ENCODE measurements around the gene ZDHHC7.

The ZDHHC7 gene

DNA sequence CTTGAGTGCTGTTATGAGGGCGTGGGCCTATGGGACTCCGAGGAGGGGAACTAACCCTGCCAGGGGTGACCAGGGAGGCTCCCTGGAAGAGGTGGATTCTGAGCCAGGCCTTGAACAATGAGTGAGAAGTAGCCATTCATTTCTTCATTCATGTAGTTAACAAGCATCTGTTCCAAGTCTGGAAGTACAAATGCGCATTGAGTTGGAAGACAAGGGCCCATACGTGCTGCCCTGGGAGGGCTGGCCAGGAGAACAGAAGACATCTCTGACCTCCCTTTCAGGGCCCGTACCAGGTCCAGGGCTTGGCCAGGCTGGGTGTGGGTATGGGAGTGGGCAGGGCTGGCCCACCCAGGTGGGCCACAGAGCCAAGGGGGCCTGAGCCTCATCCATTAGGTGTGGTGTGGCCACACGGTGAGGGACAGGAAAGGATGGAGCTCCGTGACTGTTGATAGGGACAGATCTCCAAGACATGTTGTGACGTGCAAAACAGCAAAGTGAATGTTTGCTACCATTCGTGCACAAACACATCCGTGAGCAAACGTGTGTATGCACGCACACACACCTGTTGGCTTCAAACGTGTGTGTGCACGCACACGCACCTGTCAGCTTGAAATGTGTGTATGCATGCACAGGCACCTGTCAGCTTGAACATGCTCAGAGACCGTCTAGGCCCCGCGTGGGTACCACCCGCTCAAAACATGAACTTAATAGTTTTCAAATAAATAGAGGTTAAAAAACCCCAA, 46.8 kb downstream of the ZDHHC7 start:
- no peak for DNase-seq (ENCODE audit: low read depth in 2 of 2)

DNA sequence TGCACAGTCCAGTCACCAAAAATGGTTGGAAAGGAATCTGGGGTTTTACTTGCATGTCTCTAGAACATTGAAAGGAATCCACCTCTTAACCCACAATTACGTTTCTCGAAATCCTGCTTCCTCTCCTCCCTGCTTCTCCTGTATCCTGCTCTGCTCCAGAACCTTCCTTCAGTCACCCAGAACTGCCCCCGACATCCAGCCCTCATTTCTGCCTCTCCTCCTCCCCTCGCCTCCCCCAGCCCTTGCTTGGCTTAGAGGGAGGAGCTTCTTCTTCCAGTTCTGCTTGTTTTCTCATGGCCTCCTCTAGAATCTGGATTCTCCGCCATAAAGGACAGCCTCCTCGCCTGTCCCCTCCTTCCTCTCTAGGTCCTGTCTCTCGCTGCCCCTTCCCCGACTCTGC, 48.3 kb downstream of the ZDHHC7 start:
- DNase-seq (ENCODE audit: low read depth in 2 of 2), result no peak

DNA sequence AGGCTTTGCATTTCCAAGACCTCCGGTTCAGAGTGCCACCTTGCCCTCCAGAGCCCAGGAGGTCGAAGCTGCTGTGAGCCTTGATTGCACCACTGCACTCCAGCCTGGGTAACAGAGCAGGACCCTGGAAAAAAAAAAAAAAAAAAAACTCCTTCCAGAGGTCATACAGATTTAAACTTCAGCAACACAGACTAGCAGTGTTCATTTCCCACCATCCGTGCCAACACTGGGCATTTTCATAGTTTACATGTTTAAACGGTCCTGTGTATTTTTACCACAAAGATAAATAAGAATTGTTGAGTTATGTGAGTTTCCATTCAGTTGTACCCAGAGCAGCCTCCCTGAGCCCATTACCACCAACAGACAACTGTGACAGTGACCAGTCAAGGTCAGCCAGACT, 50.4 kb downstream of the ZDHHC7 start:
- DNase-seq (ENCODE audit: low read depth in 2 of 2), result no peak

DNA sequence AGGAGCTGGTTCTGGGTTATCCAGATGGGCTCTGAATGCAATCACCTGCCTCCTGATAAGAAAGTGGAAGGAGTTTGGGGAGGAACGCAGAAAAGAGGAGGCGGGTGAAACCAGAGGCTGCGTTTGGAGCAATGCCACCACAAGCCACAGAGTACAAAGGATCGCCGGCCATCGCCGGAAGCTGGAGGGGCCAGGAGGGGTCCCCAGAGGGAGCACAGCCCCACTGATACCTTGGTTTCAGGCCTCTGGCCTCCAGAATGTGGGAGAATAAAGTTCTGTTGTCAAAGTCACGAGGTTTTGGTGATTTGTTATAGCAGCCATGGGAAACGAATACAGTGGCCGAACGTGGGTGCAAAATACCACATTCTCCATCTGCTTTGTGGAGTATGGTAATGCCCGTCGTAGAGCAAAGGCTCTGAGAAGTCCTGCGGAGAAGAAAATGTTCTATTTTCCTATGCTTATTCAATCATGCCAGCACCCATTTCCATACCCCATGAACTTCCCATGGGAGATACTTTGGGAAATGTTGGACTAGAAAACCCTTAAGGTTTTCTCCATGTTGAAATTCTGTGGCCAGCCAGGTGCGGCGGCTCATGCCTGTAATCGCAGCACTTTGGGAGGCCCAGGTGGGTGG, 51.4 kb downstream of the ZDHHC7 start:
- DNase-seq (ENCODE audit: low read depth in 2 of 2), result no peak

DNA sequence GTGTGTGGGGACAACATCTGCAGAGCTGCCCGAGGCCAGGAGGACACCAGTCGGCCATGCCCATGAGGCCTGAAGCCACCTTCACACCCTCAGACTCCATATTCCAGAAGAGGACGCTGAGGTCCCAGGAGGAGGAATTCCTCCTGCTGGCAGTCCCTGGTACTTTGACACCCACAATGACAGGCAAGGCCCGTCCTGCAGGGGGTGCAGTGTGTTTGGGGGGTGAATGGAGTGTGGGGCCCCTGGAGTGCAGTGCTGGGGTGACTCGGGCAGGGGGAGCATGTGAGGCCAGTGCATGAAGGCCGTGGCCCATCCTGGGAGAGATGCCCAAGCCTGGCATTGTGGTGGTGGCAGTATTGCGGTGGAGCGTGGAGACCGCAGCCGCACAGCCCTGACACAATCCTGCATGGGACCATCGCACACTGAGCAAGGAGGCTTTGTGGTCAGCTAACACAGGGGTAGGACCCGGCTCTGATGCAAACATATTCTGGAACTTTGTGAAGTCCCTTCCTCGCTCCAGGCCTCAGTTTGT, 52.2 kb downstream of the ZDHHC7 start:
- no peak for DNase-seq (ENCODE audit: low read depth in 2 of 2)

DNA sequence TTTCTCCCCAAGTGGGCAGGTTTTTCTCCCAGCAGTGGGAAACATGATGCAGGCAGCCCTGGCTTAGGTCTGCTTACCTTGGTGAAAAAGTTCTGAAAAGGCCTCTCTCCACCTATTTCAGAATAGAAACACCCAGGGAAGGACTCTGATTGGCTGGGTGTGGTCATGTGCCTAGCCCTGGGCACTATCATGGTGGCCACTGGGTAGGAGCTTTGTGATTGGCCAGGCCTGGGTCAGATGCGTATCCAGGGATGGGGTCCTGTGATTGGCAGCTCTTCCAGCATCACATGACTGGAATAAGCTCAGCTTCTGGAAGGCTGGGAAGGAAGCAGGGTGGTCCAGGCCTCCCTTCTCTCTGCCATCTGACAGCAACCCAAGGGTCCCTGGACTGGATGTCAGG, 53.5 kb downstream of the ZDHHC7 start:
- DNase-seq (ENCODE audit: low read depth in 2 of 2), result no peak

DNA sequence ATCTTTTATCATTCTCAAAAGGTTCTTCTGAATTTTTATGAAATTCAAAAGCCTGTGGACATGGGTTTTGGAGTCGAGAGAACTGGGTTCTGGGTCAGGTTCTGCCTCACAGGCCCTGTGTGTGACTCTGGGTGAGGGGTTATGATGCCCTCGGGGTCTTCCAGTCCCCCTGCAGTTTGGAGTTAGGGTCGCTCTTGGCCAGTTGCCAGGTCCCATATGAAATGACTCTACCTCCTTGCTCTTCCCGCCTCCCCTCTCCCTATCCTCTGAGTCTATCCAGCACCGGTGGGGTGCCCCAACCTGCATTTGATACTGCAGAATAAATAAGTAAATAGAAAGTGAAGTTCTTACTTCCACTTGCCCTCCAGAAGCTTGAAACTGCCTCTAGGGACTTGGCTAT, 54.1 kb downstream of the ZDHHC7 start:
- no peak for DNase-seq (ENCODE audit: low read depth in 2 of 2)

DNA sequence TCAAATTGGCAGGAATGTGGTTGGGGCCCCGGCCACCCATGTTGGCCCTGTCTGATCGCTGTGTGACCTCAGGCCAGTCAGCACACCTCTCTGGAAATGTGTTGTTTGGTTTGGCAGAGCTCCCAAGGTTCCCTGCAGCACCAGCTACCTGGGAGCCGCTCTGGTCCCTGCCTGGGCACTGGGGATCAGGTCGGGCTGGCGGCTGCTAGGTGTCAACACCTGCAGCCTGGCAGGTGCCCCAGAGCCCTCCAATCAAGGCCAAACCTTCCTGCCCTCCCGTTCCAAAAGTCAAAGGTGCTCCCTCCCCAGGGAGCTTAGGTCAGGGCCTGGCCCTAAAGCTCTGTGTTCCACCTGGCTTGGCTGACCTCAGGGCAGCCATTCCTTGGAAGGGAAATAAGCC, 55.9 kb downstream of the ZDHHC7 start:
- DNase-seq (ENCODE audit: low read depth in 2 of 2), result no peak

DNA sequence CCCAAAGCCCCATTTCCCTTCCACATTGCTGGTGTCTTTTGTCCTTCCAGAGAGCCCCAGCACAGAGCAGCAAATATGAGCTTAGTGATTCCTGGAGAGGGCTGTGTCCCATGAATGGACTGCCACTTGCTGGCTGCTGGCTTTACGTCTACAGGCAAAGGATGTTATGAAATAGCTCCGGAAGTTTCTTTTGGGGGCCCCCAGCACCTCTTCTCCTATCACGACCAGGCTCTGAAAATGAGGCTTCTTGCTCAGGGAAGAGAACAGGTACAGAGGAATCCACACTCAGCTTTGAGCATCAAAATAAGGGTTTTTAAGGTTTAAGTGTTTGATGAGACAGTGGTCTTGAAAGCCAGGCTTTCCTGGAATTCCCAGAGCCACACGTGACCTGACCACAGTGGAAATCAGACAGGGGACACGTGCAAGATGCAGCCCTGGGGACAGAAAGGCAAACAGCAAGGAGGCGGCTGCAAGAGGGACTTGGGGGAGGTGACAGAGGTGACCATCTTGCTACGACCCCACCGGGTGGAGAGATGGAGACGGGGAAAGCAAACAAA, 58.1 kb downstream of the ZDHHC7 start:
- DNase-seq (ENCODE audit: low read depth in 2 of 2), result no peak

DNA sequence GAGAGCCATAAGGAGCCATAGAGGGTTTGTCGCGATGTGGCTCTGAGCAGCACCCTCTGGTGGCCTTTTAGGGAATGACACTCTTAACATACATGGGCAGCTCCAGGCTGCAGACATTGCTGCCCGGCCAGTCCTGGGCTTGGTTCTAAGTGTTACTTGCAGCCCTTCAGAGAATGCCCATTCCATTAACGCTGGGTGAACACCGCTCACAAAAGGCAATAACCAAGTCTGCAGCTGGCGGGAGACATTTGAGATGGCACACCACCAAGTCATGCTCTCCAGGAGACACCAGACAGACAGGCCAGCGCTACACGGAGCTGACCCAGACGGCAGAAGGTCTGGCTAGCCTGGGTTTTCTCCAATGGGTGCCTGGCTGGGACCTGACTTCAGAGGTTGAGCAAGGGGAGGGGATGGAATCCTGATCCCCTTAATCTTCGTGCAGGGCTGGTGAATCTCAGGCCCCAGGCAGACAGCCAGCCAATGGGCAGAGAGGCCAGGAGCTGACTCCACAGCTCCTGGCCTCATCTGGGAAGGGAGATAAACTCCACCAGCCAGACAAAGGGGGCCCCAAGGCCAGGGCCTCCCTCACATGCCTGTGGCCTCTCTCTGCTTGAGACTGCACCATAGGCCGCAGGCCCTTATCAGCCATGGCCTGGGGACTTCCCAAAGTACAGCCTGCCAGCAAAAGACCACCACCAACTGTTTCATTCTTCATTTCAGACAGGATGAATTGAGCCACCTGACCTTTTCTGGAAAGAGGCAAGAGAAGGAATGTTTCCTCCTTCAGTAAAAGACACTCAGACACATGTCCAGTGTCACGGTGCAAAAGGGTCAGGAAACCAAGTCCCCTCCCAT, 58.8 kb downstream of the ZDHHC7 start:
- DNase-seq (ENCODE audit: low read depth in 2 of 2), result peak; percentile 33 to 34

DNA sequence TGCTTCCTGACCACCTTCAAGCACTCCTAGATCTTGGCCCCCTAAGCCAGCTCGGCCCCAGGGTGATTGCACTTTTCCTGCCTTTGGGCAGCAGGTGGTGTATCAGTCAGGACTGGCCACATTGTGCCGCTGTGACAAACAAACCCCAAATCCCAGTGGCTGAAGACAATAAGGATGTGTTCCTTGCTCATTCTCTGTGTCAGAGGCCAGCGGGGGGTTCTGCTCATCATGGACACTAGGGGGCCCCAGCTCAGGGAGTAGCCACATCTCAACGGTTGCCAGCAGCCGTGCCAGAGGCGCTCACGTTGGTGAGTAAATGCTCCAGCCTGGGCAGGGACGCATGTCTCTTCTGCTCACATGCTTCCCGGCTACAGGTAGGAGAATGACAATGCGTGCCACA, 60.4 kb downstream of the ZDHHC7 start:
- DNase-seq (ENCODE audit: low read depth in 2 of 2), result no peak

DNA sequence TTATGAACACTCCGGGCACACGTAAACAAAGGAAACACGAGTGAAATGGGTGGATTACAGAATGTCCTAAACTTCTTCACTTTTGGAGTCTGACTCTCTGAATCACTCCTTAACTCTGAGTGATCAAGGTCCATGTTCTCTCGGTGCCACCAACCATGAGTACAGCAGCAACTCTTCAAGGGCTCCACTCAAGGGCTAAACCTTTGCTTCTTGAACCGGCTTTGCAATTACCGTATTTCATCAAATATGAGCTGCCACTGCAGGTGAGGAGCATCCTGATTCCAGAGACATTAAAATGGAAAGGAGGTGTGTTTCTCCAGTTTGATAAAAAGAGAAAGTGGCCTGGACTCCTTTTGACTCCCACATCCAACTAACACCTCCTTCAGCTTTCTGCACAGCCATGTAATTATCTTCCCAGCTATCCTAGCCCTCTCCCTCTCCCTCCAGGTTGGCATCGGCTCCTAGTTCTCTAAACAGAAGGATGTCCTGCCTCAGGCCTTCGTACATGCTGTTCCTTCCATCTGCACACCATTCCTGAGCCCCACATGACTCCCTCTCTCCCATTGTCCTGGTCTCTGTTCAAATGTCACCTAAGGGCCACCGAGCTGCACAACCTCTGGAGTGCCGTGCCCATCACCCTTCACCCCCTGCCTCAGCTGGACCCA, 61.4 kb downstream of the ZDHHC7 start:
- DNase-seq (ENCODE audit: low read depth in 2 of 2), result no peak

DNA sequence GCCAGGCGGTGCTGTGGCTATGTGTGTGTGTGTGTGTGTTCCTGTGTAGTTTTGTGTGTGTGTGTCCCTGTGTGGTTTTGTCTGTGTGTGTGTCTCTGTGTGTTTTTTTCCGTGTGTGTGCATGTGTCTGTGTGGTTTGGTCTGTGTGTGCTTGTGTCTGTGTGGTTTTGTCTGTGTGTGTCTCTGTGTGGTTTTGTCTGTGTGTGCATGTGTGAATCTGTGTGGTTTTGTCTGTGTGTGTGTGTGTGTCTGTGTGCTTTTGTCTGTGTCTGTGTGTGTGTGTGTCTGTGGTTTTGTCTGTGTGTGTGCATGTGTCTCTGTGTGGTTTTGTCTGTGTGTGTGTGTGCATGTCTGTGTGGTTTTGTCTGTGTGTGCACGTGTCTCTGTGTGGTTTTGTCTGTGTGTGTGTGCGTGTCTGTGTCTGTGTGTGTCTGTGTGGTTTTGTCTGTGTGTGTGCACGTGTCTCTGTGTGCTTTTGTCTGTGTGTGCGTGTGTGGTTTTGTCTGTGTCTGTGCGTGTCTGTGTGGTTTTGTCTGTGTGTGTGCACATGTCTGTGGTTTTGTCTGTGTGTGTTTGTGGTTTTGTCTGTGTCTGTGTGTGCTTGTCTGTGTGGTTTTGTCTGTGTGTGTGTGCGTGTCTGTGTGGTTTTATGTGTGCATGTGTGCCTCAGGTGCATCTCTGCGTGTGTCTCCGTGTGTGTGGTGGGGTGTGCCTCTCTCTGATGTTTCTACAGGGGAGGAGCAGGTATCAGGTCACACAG, 62.3 kb downstream of the ZDHHC7 start:
- no peak for DNase-seq (ENCODE audit: low read depth in 2 of 2)

DNA sequence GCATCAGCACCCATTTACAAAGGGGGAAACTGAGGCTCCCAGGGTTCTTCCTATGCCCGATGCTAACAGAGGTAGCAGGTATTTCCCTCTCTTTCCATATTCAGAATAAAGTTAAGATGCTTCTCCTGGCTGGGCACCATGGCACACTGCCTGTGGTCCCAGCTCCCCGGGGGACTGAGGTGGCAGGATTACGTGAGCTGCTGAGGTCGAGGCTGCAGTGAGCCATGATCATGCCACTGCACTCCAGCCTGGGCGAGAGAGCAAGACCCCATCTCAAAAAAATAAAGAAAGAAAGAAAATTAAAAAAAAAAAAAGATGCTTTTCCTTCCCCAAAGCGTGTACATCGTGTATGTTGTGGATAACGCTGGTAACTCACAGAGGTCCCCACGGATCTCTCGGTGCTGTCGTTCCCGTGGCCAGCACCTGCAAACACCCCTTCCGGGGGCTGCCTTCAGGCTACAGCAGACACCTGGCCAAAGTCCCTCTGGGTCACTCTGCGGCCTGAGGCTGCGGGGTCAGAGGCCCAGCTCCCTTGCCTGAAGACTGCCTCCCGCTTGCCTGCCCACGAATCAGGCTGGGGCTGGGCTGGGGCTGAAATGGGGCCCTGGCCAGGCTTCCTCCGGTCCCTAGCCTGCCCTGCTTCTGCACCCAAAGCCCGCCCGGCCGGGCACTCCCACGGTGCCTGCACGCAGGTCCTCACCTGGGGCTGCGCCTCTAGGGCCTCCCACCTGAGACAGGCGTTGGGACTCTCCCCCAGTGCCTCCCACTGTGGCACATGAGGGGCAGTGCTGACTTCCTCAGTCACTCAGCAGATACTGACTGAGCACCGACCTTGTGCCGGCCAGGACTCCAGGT, 63.1 kb downstream of the ZDHHC7 start:
- DNase-seq (ENCODE audit: low read depth in 2 of 2), result no peak

DNA sequence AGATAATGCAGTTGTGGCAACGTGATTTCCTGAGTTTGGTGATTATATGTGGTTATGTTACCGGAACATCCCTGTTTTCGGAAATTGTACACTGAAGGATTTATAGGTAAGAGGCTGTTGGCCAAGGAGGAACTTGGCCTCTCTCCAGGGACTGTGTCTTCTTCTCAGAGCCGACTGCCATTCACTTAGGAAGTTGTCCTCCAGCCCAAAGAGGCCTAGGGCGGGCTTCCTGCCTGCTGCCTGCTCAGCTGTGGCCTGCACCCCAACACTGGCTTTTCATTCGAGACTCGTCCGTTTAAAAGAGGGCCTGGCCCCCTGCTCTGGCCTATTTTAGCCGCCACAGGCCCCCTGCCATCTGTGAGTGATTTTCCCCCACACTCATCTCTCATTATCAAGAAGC, 64.3 kb downstream of the ZDHHC7 start:
- DNase-seq (ENCODE audit: low read depth in 2 of 2), result no peak

DNA sequence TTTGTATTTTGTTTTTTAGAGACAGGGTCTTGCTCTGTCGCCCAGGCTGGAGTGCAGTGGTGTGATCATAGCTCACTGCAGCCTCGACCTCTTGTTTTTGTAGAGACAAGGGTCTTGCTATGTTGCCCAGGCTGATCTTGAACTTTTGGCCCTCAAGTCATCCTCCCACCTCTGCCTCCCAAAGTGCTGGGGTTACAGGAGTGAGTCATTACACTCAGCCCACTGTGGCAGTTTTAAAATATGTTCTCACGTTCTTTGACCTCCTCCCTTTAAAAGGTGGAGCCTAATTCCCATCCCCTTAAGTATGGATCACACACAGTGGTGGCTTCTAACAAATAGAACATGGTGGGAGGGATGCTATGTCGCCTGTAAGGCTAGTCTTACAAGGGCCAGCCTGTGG, 67.7 kb downstream of the ZDHHC7 start:
- no peak for DNase-seq (ENCODE audit: low read depth in 2 of 2)

DNA sequence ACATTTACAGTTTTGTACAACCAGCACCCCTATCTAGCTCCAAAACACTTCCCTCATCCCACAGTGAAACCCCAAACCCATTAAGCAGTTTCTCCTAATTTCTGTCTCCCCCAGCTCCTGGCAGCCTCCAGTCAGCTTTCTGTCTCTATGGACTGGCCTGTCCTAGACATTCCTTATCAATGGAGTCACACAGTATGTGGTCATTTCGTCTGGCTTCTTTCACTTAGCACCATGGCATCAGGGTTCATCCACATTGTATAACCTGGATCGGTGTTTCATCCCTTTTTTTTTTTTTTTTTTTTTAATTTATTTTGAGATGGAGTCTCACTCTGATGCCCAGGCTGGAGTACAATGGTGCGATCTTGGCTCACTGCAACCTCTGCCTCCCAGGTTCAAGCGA, 68.5 kb downstream of the ZDHHC7 start:
- no peak for DNase-seq (ENCODE audit: low read depth in 2 of 2)

DNA sequence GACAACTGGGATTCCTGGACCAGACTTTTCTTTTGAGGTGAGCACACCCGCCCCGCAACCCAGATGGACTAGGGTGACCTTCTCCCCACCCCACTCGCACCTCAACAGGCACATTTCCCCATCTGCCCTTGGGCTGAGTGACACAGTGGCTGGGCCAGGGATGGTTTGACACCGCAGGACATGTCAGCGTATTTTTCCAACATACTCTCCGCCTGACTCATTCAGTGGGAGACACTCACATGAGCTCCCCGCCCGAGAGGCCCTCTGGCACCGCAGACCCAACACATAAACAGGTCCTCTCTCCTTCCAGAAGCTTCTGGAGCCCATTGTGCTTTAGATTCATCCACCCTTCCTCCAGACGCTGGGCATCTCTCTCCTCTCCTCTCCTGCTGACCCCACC, 69.4 kb downstream of the ZDHHC7 start:
- DNase-seq (ENCODE audit: low read depth in 2 of 2), result no peak

DNA sequence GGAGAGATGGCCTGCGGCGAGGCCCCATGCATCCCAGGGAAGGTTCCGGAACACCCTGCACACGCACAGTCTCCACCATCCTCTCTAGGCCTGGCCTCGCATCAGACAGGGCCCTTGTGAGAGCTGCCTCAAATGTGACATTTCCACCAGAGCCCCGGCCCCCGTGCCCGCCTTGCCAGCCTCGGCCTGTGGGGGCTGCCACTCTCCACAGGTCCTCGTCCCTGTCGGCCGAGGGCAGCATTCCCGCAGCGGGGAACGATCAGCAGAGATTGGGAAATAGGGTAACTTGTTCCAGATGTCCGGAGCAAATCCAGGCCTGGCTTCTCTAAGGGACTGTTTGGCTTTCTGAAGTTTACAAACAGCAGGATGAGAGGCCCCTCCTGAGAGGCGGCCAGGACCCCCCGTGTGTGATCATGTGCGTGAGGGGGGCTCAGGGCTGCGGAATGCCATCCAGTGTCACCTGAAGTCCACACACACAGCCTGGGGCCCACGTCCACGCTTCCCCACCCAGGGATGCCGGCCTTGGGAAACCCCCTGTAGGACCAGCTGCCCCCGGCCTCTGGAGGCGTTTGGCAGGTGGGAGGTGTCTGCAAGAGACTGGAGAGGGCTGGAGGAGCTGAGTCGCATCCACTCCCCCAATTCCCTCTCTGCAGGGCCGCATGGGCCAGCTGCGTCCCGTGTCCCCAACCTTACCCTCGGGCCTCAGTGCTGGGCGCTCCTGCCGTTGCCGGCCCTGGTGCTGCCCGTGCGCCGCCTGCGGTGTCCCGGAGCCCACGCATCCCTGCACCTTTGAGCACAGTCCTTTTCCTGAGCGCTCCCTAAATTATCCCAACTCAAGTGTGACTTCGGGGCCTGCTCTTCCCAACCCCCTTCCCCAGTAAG, 70.4 kb downstream of the ZDHHC7 start:
- DNase-seq (ENCODE audit: low read depth in 2 of 2), result peak; percentile 21 to 34

Data from fibroblast of skin of left biceps (primary cell).